ENCODE data around the gene GARNL3. TPM values are rescaled to one million over a fixed set of nuclear protein-coding genes. Genes with fewer than 3 reads are reported as not detected.

The GARNL3 gene
- total RNA-seq, 2 experiments from 2014 or later: 0.63 to 1.8 TPM

DNA sequence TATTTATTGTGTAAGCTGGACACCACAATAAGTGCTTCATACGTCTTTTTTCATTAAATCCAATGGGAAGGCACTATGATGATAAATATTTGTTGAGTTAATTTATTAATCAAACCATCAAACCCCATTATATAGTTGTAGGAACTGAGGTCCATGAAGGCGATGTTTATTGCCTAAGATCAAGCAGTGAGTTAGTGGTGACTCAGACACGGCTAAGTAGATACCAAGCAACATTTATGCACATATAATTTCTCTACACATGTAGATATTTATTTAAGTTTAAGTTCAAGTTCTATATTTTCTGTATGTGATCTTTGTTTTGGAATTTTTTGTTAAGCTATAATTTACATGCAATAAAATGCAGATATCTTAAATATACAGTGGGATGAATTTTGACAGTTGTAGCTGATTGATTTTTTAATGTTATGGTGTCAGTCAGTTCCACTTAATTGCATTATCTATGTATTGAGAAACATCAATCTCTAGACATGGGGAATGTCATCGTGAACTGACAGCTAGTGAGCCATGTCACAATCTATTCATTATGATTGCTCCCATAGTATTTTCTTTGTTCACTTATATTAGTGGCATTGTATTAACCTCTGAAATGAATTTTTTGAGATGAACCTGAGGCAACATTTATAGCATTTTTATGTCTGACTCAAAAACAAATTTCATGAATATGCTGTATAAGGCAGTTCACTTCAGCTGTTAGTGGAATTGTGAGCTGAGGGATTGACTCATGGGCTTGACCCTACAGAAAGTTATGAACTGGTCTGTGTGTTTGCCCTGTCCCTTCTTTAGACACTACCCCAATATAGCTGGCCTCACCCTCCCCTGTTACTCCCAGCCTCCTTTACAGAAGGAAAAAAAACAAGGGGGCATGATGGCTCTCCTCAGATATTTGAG lies 11.9 kb upstream of the GARNL3 start:
- intact Hi-C loops (cut with DNase I, micrococcal nuclease): loop anchor here in 1 of 2 experiments (5.0 kb wide), 1 partner anchor 35 kb away; no protein-coding TSS in a partner anchor
- no peak overlapping the region for H3K27ac ChIP-seq (ENCODE audit: low read depth in 1 of 2, low read length in 2 of 2)
- Mint-ChIP-seq H3K27me3 (peaks cover 60% of the 10 kb centered on the region), H3K36me3 (ENCODE audit: low read depth) (no peaks in the 10 kb centered on the region), H3K4me1 (ENCODE audit: low read depth) (no peaks in the 10 kb centered on the region), H3K4me3 (no peak overlapping the region), H3K27ac (no peak overlapping the region), H3K9me3 (no peaks in the 10 kb centered on the region)
- CTCF ChIA-PET: interaction anchor here (0.9 to 1.6 kb wide), 2 partner anchors 22 to 31 kb away, joined by 3 to 4 read pairs; no protein-coding TSS in a partner anchor
- H3K36me3 ChIP-seq (ENCODE audit: insufficient read depth, low read length): no peaks in the 10 kb centered on the region
- no peaks in the 10 kb centered on the region for H3K4me1 ChIP-seq (ENCODE audit: insufficient read depth, low read length)
- TF ChIP-seq, protein P1, sequence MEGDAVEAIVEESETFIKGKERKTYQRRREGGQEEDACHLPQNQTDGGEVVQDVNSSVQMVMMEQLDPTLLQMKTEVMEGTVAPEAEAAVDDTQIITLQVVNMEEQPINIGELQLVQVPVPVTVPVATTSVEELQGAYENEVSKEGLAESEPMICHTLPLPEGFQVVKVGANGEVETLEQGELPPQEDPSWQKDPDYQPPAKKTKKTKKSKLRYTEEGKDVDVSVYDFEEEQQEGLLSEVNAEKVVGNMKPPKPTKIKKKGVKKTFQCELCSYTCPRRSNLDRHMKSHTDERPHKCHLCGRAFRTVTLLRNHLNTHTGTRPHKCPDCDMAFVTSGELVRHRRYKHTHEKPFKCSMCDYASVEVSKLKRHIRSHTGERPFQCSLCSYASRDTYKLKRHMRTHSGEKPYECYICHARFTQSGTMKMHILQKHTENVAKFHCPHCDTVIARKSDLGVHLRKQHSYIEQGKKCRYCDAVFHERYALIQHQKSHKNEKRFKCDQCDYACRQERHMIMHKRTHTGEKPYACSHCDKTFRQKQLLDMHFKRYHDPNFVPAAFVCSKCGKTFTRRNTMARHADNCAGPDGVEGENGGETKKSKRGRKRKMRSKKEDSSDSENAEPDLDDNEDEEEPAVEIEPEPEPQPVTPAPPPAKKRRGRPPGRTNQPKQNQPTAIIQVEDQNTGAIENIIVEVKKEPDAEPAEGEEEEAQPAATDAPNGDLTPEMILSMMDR (IDR thresholded peaks at IDR 0.05): no peak
- ATAC-seq (ENCODE audit: poor library complexity) (no peak), DNase-seq (no peak)
- no peaks in the 10 kb centered on the region for H3K9me3 ChIP-seq (ENCODE audit: control insufficient read depth in 1 of 2, insufficient read depth in 1 of 2, low read length in 2 of 2)
- H3K27me3 ChIP-seq (ENCODE audit: control insufficient read depth in 1 of 2, insufficient read depth in 2 of 2, low read length in 2 of 2): no peaks in the 10 kb centered on the region
- no peak overlapping the region for H3K4me3 ChIP-seq (ENCODE audit: low read length)
- POLR2A ChIA-PET: no interaction called here

DNA sequence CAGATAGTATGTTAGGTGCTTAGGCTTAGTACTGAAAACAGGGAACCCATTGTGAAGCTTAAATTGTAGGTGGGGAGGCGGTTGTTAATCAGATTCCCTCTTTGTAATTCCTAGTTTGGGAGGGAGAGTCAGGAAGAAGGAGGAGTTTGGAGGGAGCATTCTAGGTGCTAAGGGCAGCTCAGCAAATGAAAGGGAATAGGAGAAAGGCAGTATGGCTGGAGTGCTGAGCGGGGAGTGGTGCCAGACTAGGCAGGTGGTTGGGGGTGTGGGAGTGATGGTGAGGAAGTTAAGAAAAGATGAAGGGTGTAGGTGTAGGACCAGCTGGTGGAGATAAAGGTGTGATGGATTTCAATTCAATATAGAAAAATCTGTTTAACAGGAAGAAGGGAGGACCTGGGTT lies 11.1 kb upstream of the GARNL3 start:
- CTCF ChIA-PET: interaction anchor here (0.9 to 1.6 kb wide), 2 partner anchors 23 to 32 kb away, joined by 3 to 4 read pairs; no protein-coding TSS in a partner anchor
- no peak overlapping the region for H3K27ac ChIP-seq (ENCODE audit: low read depth in 1 of 2, low read length in 2 of 2)
- intact Hi-C loops (cut with DNase I, micrococcal nuclease): loop anchor here in 1 of 2 experiments (5.0 kb wide), 1 partner anchor 36 kb away; no protein-coding TSS in a partner anchor
- no peak for DNase-seq
- Mint-ChIP-seq H3K4me1 (ENCODE audit: low read depth) (no peaks in the 10 kb centered on the region), H3K27me3 (peaks cover 55% of the 10 kb centered on the region), H3K27ac (no peak overlapping the region), H3K9me3 (no peaks in the 10 kb centered on the region), H3K36me3 (ENCODE audit: low read depth) (no peaks in the 10 kb centered on the region), H3K4me3 (no peak overlapping the region)
- POLR2A ChIA-PET: no interaction called here
- no peaks in the 10 kb centered on the region for H3K36me3 ChIP-seq (ENCODE audit: insufficient read depth, low read length)
- no peaks in the 10 kb centered on the region for H3K27me3 ChIP-seq (ENCODE audit: control insufficient read depth in 1 of 2, insufficient read depth in 2 of 2, low read length in 2 of 2)
- no peaks in the 10 kb centered on the region for H3K9me3 ChIP-seq (ENCODE audit: control insufficient read depth in 1 of 2, insufficient read depth in 1 of 2, low read length in 2 of 2)
- TF ChIP-seq, protein P1 (IDR thresholded peaks at IDR 0.05): no peak
- no peak for ATAC-seq (ENCODE audit: poor library complexity)
- no peaks in the 10 kb centered on the region for H3K4me1 ChIP-seq (ENCODE audit: insufficient read depth, low read length)
- no peak overlapping the region for H3K4me3 ChIP-seq (ENCODE audit: low read length)

DNA sequence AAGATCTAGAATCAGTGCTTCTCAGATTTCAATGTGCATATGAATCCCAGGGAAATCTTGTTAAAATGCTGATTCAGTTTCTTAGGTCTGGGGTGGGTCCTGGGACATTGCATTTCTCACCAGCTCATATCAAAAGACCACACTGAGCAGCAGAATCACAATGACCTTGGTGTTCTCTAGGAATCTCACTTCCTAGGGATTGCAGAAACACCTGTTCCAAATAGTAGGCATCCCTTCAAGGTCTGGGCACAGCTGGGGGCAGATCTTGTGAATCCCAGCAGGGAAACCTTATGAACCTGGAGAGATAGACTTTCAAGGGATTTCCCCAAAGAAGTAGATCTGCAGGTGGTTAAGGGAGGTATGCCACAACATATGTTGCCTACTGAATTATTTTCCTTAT lies 8.9 kb upstream of the GARNL3 start:
- POLR2A ChIA-PET: no interaction called here

More for the DNA sequence above, 8.9 kb upstream of the GARNL3 start:
- Mint-ChIP-seq H3K4me1 (ENCODE audit: low read depth) (no peaks in the 10 kb centered on the region), H3K36me3 (ENCODE audit: low read depth) (no peaks in the 10 kb centered on the region), H3K27me3 (peaks cover 39% of the 10 kb centered on the region), H3K27ac (no peak overlapping the region), H3K9me3 (no peaks in the 10 kb centered on the region), H3K4me3 (no peak overlapping the region)
- no peak for DNase-seq
- TF ChIP-seq, protein P1 (IDR thresholded peaks at IDR 0.05): no peak
- no peaks in the 10 kb centered on the region for H3K27me3 ChIP-seq (ENCODE audit: control insufficient read depth in 1 of 2, insufficient read depth in 2 of 2, low read length in 2 of 2)
- no peak overlapping the region for H3K27ac ChIP-seq (ENCODE audit: low read depth in 1 of 2, low read length in 2 of 2)
- H3K36me3 ChIP-seq (ENCODE audit: insufficient read depth, low read length): no peaks in the 10 kb centered on the region
- H3K9me3 ChIP-seq (ENCODE audit: control insufficient read depth in 1 of 2, insufficient read depth in 1 of 2, low read length in 2 of 2): no peaks in the 10 kb centered on the region
- CTCF ChIA-PET: no interaction called here
- no peak for ATAC-seq (ENCODE audit: poor library complexity)
- no peak overlapping the region for H3K4me3 ChIP-seq (ENCODE audit: low read length)
- no peaks in the 10 kb centered on the region for H3K4me1 ChIP-seq (ENCODE audit: insufficient read depth, low read length)
- intact Hi-C loops (cut with DNase I, micrococcal nuclease): no loop called here

Data from CD4-positive, alpha-beta T cell (primary cell).